ENCODE measurements around the gene CLCN4.

- TF ChIP-seq, protein P1, sequence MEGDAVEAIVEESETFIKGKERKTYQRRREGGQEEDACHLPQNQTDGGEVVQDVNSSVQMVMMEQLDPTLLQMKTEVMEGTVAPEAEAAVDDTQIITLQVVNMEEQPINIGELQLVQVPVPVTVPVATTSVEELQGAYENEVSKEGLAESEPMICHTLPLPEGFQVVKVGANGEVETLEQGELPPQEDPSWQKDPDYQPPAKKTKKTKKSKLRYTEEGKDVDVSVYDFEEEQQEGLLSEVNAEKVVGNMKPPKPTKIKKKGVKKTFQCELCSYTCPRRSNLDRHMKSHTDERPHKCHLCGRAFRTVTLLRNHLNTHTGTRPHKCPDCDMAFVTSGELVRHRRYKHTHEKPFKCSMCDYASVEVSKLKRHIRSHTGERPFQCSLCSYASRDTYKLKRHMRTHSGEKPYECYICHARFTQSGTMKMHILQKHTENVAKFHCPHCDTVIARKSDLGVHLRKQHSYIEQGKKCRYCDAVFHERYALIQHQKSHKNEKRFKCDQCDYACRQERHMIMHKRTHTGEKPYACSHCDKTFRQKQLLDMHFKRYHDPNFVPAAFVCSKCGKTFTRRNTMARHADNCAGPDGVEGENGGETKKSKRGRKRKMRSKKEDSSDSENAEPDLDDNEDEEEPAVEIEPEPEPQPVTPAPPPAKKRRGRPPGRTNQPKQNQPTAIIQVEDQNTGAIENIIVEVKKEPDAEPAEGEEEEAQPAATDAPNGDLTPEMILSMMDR (IDR thresholded peaks at IDR 0.05): no peak
- TF ChIP-seq POLR2AphosphoS5 (IDR thresholded peaks at IDR 0.05): no peak
These were observed 76.9 kb downstream of the CLCN4 start for GRCh38 chrX:10233696-10234095.

Measured in breast epithelium (tissue), 3 donors.